IMR-90 (cell line): Measurements from ENCODE around the gene PXN. TPM values are rescaled to one million over a fixed set of nuclear protein-coding genes. Genes with fewer than 3 reads are reported as not detected.

ENCODE experiments used
- ATAC-seq: fragments of 200-7000 bp; cut with Tn5 transposase; 2 replicates; pipeline ENCODE4 v1.9.1; 2020; ENCODE audit warnings: low read depth, mild to moderate bottlenecking, moderate library complexity
- BruUV-seq: library from RNA; stranded (reverse); fragments of 400-500 nt; replicated peaks from 2 replicates; lab custom pipeline; 2021; lab: Mats Ljungman, UMichigan
- CTCF ChIA-PET: fragments of 300-600 bp; formaldehyde crosslinking; extraction: SDS; loops from one replicate; lab custom pipeline; 2021; ENCODE audit warnings: antibody characterized with exemption; lab: Yijun Ruan, JAX
- POLR2A ChIA-PET: fragments of 300-600 bp; sonication (Branson Sonifier 250); formaldehyde crosslinking; loops from one replicate; lab custom pipeline; 2022; ENCODE audit warnings: antibody characterized with exemption; ENCODE audit not compliant: unreplicated experiment; lab: Charles Lee
- DNase-seq: peaks from one replicate; pipeline ENCODE4 v3.0.0; 2013
- H2AFZ ChIP-seq: replicated peaks from 2 replicates; pipeline ENCODE3; 2013; ENCODE audit warnings: low read length, mild to moderate bottlenecking; ENCODE audit not compliant: poor library complexity
- H2AK5ac ChIP-seq: 2 replicates; pipeline ENCODE4 v1.6.1; 2013; ENCODE audit warnings: low read depth, low read length, inconsistent platforms
- H2AK9ac ChIP-seq: replicated peaks from 2 replicates; pipeline ENCODE3; 2013; ENCODE audit warnings: mild to moderate bottlenecking, low read depth, low read length, moderate library complexity; ENCODE audit not compliant: poor library complexity
- H2BK120ac ChIP-seq: 2 replicates; pipeline ENCODE4 v1.6.1; 2013; ENCODE audit warnings: low read depth, low read length, inconsistent platforms
- H2BK15ac ChIP-seq: 3 replicates; pipeline ENCODE4 v1.6.1; 2013; ENCODE audit warnings: low read depth, low read length, inconsistent platforms
- H2BK20ac ChIP-seq: 2 replicates; pipeline ENCODE4 v1.6.1; 2013; ENCODE audit warnings: low read depth, mild to moderate bottlenecking, inconsistent platforms, low read length, moderate library complexity
- H2BK5ac ChIP-seq: 2 replicates; pipeline ENCODE4 v1.6.1; 2013; ENCODE audit warnings: mild to moderate bottlenecking, low read depth, low read length, inconsistent platforms; ENCODE audit not compliant: poor library complexity, severe bottlenecking
- H3K14ac ChIP-seq: replicated peaks from 2 replicates; pipeline ENCODE4 v1.6.1; 2013; ENCODE audit warnings: low read depth, low read length, inconsistent platforms
- H3K18ac ChIP-seq: 2 replicates; pipeline ENCODE4 v1.6.1; 2013; ENCODE audit warnings: low read depth, low read length, control low read depth
- H3K23ac ChIP-seq: 2 replicates; pipeline ENCODE4 v1.6.1; 2013; ENCODE audit warnings: low read depth, low read length, inconsistent platforms
- H3K27ac ChIP-seq: 2 replicates; pipeline ENCODE4 v1.5.1; 2013; ENCODE audit warnings: mild to moderate bottlenecking, control low read depth, low read length; ENCODE audit not compliant: insufficient read depth
- H3K27me3 ChIP-seq: 2 replicates; pipeline ENCODE4 v1.6.1; 2013; ENCODE audit warnings: low read length; ENCODE audit not compliant: control insufficient read depth, insufficient read depth
- H3K36me3 ChIP-seq: 2 replicates; pipeline ENCODE4 v1.6.1; 2013; ENCODE audit warnings: low read length, mixed read lengths; ENCODE audit not compliant: control insufficient read depth, insufficient read depth
- H3K4ac ChIP-seq: 2 replicates; pipeline ENCODE4 v1.6.1; 2013; ENCODE audit warnings: low read depth, low read length, inconsistent platforms
- H3K4me1 ChIP-seq: 2 replicates; pipeline ENCODE4 v1.6.1; 2013; ENCODE audit warnings: low read length, mixed read lengths; ENCODE audit not compliant: control insufficient read depth, insufficient read depth
- H3K4me2 ChIP-seq: 2 replicates; pipeline ENCODE4 v1.6.1; 2013; ENCODE audit warnings: low read depth, mild to moderate bottlenecking, control low read depth, low read length, moderate library complexity
- H3K4me3 ChIP-seq: 2 replicates; pipeline ENCODE4 v1.5.1; 2013; ENCODE audit warnings: low read depth, mild to moderate bottlenecking, control low read depth, low read length, moderate library complexity; ENCODE audit not compliant: insufficient read depth
- H3K56ac ChIP-seq: 2 replicates; pipeline ENCODE4 v1.6.1; 2013; ENCODE audit warnings: low read length, inconsistent platforms; ENCODE audit not compliant: insufficient read depth; ENCODE audit errors: extremely low read depth
- H3K79me1 ChIP-seq, 2 experiments: 2 replicates each; pipeline ENCODE4 v1.6.1; 2013; ENCODE audit warnings: low read length in 2 of 2, inconsistent platforms in 1 of 2, low read depth in 1 of 2
- H3K9ac ChIP-seq: 2 replicates; pipeline ENCODE4 v1.6.1; 2013; ENCODE audit warnings: low read depth, low read length, control low read depth
- H3K9me1 ChIP-seq: 2 replicates; pipeline ENCODE4 v1.6.1; 2013; ENCODE audit warnings: low read length, inconsistent platforms; ENCODE audit not compliant: insufficient read depth
- H3K9me3 ChIP-seq: 2 replicates; pipeline ENCODE4 v1.6.1; 2013; ENCODE audit warnings: low read length; ENCODE audit not compliant: control insufficient read depth, insufficient read depth
- H4K20me1 ChIP-seq: 2 replicates; pipeline ENCODE4 v1.6.1; 2013; ENCODE audit warnings: low read length, inconsistent platforms; ENCODE audit not compliant: insufficient read depth
- H4K5ac ChIP-seq: 2 replicates; pipeline ENCODE4 v1.6.1; 2013; ENCODE audit warnings: mild to moderate bottlenecking, low read depth, low read length, control low read depth
- H4K8ac ChIP-seq, 2 experiments: 2 replicates each; pipeline ENCODE4 v1.6.1; 2013; ENCODE audit warnings: low read depth in 2 of 2, low read length in 2 of 2, control low read depth in 1 of 2, inconsistent platforms in 1 of 2
- H4K91ac ChIP-seq: 2 replicates; pipeline ENCODE4 v1.6.1; 2013; ENCODE audit warnings: low read depth, low read length, inconsistent platforms; ENCODE audit not compliant: insufficient read depth
- BHLHE40 ChIP-seq: fragments of 150-350 bp; IDR thresholded peaks from 2 replicates; pipeline ENCODE4 v1.6.1; 2016; ENCODE audit warnings: mild to moderate bottlenecking, low read depth, low read length
- CHD1 ChIP-seq: IDR thresholded peaks from 2 replicates; pipeline ENCODE4 v1.6.1; 2012; ENCODE audit warnings: low read depth, low read length, improper control_type of control experiment
- FOS ChIP-seq: fragments of 150-350 bp; IDR thresholded peaks from 2 replicates; pipeline ENCODE4 v1.6.1; 2016; ENCODE audit warnings: low read depth, low read length
- MXI1 ChIP-seq: IDR thresholded peaks from 2 replicates; pipeline ENCODE4 v1.6.1; 2012; ENCODE audit warnings: low read depth, mild to moderate bottlenecking, low read length, moderate library complexity, borderline replicate concordance
- NFE2L2 ChIP-seq: fragments of 150-350 bp; IDR thresholded peaks from 2 replicates; pipeline ENCODE4 v1.6.1; 2016; ENCODE audit warnings: low read depth, mild to moderate bottlenecking, low read length
- POLR2A ChIP-seq: IDR thresholded peaks from 2 replicates; pipeline ENCODE4 v1.6.1; 2012; ENCODE audit warnings: mild to moderate bottlenecking, low read depth, low read length
- RAD21 ChIP-seq: IDR thresholded peaks from 2 replicates; pipeline ENCODE4 v1.6.1; 2012; ENCODE audit warnings: low read length, improper control_type of control experiment
- RCOR1 ChIP-seq: IDR thresholded peaks from 2 replicates; pipeline ENCODE4 v1.6.1; 2012; ENCODE audit warnings: mild to moderate bottlenecking, low read length, improper control_type of control experiment; ENCODE audit not compliant: insufficient replicate concordance
- RFX5 ChIP-seq: IDR thresholded peaks from 2 replicates; pipeline ENCODE4 v1.8.0; 2012; ENCODE audit warnings: low read depth, mild to moderate bottlenecking, low read length, moderate library complexity
- WGBS, 2 experiments: methylation state at CpG; one replicate each; pipeline versions ENCODE4 v1.1.5 to v1.1.7; 2013; ENCODE audit warnings: missing lambda C conversion rate in 2 of 2; ENCODE audit not compliant: insufficient read length in 1 of 2; ENCODE audit errors: extremely low coverage in 2 of 2; 5-methylcytosine and 5-hydroxymethylcytosine counted together
- dilution Hi-C: fragments of 300-500 bp; cut with HindIII; formaldehyde crosslinking; loops from one replicate; pipeline ENCODE4 v1.14.3; 2018; ENCODE audit warnings: low sequenced_read_pairs; ENCODE audit not compliant: unreplicated experiment
- in situ Hi-C: fragments of 300-500 bp; cut with MboI; formaldehyde crosslinking; loops from 3 replicates; pipeline ENCODE4 v1.14.3; 2019; ENCODE audit warnings: low sequenced_read_pairs, inconsistent platforms, mixed read lengths
- intact Hi-C: fragments of 100-400 bp; cut with micrococcal nuclease; formaldehyde crosslinking; loops from 2 replicates; pipeline ENCODE4 v1.10.0; 2022
- polyA plus RNA-seq, 3 experiments: library from polyadenylated mRNA; depleted of rRNA; stranded (reverse); fragments of >200 nt; gene quantifications; 2 replicates each; pipeline ENCODE4 v1.2.3, GENCODE V29; 2012; ENCODE audit warnings: low replicate concordance in 1 of 3
- total RNA-seq: library from RNA; depleted of rRNA; stranded (reverse); fragments of >200 nt; gene quantifications from 2 replicates; pipeline ENCODE4 v1.2.3, GENCODE V29; 2012
- TF ChIP-seq, protein P1 (sequence below): fragments of 150-350 bp; IDR thresholded peaks from 2 replicates; pipeline ENCODE4 v1.6.1; 2016; ENCODE audit warnings: low read depth, mild to moderate bottlenecking, low read length, moderate library complexity, borderline replicate concordance
- TF ChIP-seq, protein P2 (sequence below): conservative IDR thresholded peaks from 2 replicates; pipeline ENCODE4 v1.5.1; 2012; ENCODE audit warnings: mild to moderate bottlenecking, low read depth, low read length, improper control_type of control experiment

The PXN gene
- total and polyA plus RNA-seq, 2 of the 4 experiments (the other 2 are of a cell fraction): 46.6 to 134 TPM

DNA sequence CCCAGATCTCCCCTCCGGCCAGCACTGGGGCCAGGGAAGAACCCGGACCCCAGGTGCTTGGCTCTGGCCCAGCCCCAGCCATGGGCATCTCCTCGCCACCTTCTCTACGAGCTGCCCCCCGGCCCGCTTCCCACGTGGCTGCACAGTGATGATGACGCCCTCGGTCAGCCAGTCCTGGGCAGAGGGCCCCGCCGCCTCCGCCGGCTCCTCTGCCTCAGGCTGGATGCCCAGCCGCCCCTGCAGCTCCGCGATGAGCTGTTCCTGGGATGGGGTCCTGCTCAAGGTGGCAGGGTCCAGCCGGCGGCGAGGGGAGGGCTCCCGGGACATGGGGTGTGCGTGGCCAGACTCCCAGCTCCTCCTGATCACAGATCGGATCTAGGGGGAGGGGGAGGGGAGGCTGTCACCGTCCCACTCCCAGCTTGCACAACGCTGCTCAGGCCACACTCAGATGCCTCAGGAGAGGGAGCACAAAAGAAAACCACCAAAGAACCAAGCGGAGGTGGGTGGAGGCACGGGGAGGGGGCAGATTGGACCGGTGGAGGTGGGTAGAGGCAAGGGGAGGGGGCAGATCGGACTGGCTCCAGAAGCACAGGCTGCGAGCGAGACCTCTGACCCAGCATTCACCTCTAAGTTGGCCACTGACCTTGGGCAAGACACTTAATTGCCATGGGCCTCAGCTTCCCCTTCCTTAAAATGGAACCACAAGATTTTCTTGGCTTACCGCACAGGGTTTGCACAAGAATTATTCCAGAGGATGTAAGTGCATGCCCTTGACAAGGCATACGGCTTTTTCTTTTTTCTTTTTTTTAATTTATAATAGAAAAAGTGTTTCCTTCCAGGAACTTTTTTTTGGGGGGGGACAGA lies 48.6 kb downstream of the PXN start:
- in situ Hi-C loops: no loop called here
- no peak overlapping the region for H3K56ac ChIP-seq
- H2AK9ac ChIP-seq: no peak overlapping the region
- no peak overlapping the region for H4K91ac ChIP-seq
- no peak overlapping the region for H3K4ac ChIP-seq
- H4K5ac ChIP-seq: no peak overlapping the region
- no peak overlapping the region for H4K8ac ChIP-seq
- H3K9me1 ChIP-seq: no peaks in the 10 kb centered on the region
- no peak overlapping the region for H2BK120ac ChIP-seq
- TF ChIP-seq POLR2A (no peak), NFE2L2 (no peak), FOS (no peak), MXI1 (no peak), CHD1 (no peak), RCOR1 (no peak), RAD21 (no peak), RFX5 (no peak), BHLHE40 (no peak)
- TF ChIP-seq, protein P1, sequence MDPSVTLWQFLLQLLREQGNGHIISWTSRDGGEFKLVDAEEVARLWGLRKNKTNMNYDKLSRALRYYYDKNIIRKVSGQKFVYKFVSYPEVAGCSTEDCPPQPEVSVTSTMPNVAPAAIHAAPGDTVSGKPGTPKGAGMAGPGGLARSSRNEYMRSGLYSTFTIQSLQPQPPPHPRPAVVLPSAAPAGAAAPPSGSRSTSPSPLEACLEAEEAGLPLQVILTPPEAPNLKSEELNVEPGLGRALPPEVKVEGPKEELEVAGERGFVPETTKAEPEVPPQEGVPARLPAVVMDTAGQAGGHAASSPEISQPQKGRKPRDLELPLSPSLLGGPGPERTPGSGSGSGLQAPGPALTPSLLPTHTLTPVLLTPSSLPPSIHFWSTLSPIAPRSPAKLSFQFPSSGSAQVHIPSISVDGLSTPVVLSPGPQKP: no peak
- TF ChIP-seq, protein P2, sequence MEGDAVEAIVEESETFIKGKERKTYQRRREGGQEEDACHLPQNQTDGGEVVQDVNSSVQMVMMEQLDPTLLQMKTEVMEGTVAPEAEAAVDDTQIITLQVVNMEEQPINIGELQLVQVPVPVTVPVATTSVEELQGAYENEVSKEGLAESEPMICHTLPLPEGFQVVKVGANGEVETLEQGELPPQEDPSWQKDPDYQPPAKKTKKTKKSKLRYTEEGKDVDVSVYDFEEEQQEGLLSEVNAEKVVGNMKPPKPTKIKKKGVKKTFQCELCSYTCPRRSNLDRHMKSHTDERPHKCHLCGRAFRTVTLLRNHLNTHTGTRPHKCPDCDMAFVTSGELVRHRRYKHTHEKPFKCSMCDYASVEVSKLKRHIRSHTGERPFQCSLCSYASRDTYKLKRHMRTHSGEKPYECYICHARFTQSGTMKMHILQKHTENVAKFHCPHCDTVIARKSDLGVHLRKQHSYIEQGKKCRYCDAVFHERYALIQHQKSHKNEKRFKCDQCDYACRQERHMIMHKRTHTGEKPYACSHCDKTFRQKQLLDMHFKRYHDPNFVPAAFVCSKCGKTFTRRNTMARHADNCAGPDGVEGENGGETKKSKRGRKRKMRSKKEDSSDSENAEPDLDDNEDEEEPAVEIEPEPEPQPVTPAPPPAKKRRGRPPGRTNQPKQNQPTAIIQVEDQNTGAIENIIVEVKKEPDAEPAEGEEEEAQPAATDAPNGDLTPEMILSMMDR: no peak
- peaks cover 26 to 60% of the 10 kb centered on the region in 2 experiments for H3K79me1 ChIP-seq
- H2BK20ac ChIP-seq: no peak overlapping the region
- H3K18ac ChIP-seq: no peak overlapping the region
- WGBS, 2 experiments: 81% methylated on average over 6 of the region's 32 CpGs; no CpG with 5 or more reads in 1 of the 2 experiments
- H4K20me1 ChIP-seq: peaks cover 5% of the 10 kb centered on the region
- DNase-seq (no peak), ATAC-seq (no peak)
- peak overlapping the region; percentile 58 for H2AFZ ChIP-seq
- H3K27me3 ChIP-seq: no peaks in the 10 kb centered on the region
- no TSS peak for BruUV-seq
- H3K36me3 ChIP-seq: peaks cover 74% of the 10 kb centered on the region
- intact Hi-C loops: no loop called here
- no peak overlapping the region for H2BK5ac ChIP-seq
- ChIA-PET POLR2A (interaction anchor here (1.4 kb wide), 1 partner anchor 16 kb away, joined by 4 read pairs; the partner anchor contains the start of gene RPLP0), CTCF (interaction anchor here (0.6 kb wide), 1 partner anchor 174 kb away, joined by 3 read pairs; no protein-coding TSS in a partner anchor)
- no peak overlapping the region for H2AK5ac ChIP-seq
- H3K14ac ChIP-seq: no peak overlapping the region
- dilution Hi-C loops: no loop called here
- H3K4me3 ChIP-seq: no peak overlapping the region
- no peak overlapping the region for H3K23ac ChIP-seq
- H2BK15ac ChIP-seq: no peak overlapping the region
- no peak overlapping the region for H3K27ac ChIP-seq
- H3K9me3 ChIP-seq: no peaks in the 10 kb centered on the region
- no peaks in the 10 kb centered on the region for H3K4me1 ChIP-seq
- H3K9ac ChIP-seq: no peak overlapping the region
- H3K4me2 ChIP-seq: no peak overlapping the region
